ENCODE data around the gene MTREX. TPM values are rescaled to one million over a fixed set of nuclear protein-coding genes. Genes with fewer than 3 reads are reported as not detected.

Gene MTREX
- polyA plus RNA-seq, 2 of the 4 experiments (the other 2 are of a cell fraction) = 74.8 to 99.8 TPM

DNA sequence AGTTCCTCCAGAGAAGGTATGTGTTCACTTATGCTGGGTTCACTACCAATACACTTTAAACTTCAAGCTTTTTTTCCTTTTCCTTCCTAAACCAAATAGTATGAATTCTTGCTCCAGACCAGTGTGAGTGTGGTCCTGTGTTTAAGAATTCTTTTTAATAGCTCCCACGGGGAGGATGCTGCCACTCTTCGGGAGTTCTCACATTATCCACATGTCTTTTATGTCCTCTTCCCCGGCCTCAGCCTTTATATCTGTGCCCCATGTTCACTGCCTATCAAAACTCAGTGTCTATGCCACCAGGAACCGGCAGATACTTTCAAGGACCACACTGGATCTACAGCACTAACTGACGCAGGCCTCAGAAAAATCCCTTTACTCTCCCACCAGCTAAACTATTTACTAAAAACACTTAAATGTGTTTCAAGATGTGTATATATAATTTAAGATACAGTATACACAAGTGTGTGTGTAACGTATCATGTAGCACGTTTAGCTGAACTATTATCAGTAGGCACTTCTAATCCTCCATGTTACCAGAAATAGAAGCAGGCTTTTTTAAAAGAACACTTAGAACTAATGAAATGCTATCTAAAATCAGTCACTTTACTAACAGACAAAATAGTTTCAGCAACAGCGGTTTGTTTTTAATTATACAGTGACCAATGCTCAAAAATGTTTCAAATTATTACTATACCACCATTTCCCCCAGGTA is 139.0 kb downstream of the MTREX start:
- Histone ChIP-seq H3K9me3 (no peaks in the 10 kb centered on the region), H3K4me2 (no peak overlapping the region), H3K4me3 (no peak overlapping the region), H3K27ac (no peak overlapping the region), H3K4me1 (0 out of 3 replicates have a peak, but pooled peaks cover 3% of the 10 kb centered on the region)
- DNase-seq (ENCODE audit: low read depth in 1 of 2, low spot score in 1 of 2) (no peak), ATAC-seq (no peak), FAIRE-seq (no peak)
- ChIA-PET CTCF (interaction anchor here (0.6 to 0.8 kb wide), 2 partner anchors 19 to 551 kb away, joined by 3 to 5 read pairs; no protein-coding TSS in a partner anchor), POLR2A (no interaction called here)
- TF ChIP-seq E2F6 (IDR thresholded peaks at IDR 0.05; ENCODE audit: borderline replicate concordance, low read depth) (no peak), PHF8 (IDR thresholded peaks at IDR 0.05; ENCODE audit: borderline replicate concordance, low read depth) (no peak), ELK1 (IDR thresholded peaks at IDR 0.05; ENCODE audit: low read depth, low read length) (no peak), GATA3 (IDR thresholded peaks at IDR 0.05; ENCODE audit: borderline replicate concordance) (no peak), REST (IDR thresholded peaks at IDR 0.05) (no peak), SMC3 (IDR thresholded peaks at IDR 0.05) (no peak), HOXA7 (CRISPR knock-in tag; IDR thresholded peaks at IDR 0.05) (no peak)
- TF ChIP-seq, protein P1, sequence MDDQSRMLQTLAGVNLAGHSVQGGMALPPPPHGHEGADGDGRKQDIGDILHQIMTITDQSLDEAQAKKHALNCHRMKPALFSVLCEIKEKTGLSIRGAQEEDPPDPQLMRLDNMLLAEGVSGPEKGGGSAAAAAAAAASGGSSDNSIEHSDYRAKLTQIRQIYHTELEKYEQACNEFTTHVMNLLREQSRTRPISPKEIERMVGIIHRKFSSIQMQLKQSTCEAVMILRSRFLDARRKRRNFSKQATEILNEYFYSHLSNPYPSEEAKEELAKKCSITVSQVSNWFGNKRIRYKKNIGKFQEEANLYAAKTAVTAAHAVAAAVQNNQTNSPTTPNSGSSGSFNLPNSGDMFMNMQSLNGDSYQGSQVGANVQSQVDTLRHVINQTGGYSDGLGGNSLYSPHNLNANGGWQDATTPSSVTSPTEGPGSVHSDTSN (IDR thresholded peaks at IDR 0.05) = no peak
- 79% methylated on average over 8 of the region's 8 CpGs for WGBS (ENCODE audit: missing lambda C conversion rate)

GRCh38 chr5:55450050-55450765 is 142.4 kb downstream of the MTREX start:
- Histone ChIP-seq H3K4me2 (no peak overlapping the region), H3K4me1 (0 out of 3 replicates have a peak, but pooled peaks cover 3% of the 10 kb centered on the region), H3K4me3 (no peak overlapping the region), H3K9me3 (no peaks in the 10 kb centered on the region), H3K27ac (no peak overlapping the region)
- 85% methylated on average over 4 of the region's 4 CpGs for WGBS (ENCODE audit: missing lambda C conversion rate)
- DNase-seq (ENCODE audit: low read depth in 1 of 2, low spot score in 1 of 2) (no peak), ATAC-seq (no peak), FAIRE-seq (no peak)
- CTCF ChIA-PET = interaction anchor here (1.2 kb wide), 1 partner anchor 10 kb away, joined by 3 read pairs; no protein-coding TSS in a partner anchor
- TF ChIP-seq CBX2 (IDR thresholded peaks at IDR 0.05; ENCODE audit: borderline replicate concordance, low read depth) (no peak), FOSL2 (IDR thresholded peaks at IDR 0.05) (no peak), FOSL2 (CRISPR knock-in tag; IDR thresholded peaks at IDR 0.05) (no peak)
- POLR2A ChIA-PET = no interaction called here

DNA sequence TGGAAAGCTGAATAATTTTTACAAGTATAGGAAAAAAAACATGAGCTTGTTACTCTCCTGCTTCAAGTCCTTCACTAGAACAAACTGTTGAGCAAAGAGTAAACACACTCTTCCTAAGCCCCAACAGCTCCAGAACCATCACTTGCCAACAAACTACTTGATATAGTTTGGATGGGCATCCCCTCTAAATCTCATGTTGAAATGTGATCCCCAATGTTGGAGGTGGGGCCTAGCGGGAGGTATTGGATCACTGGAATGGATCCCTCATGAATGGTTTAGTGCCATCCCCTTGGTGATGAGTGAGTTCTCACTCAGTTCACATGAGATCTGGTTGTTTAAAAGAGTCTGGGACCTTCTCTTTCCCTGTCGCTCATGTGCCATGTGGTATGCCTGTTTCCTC is 144.2 kb downstream of the MTREX start:
- Histone ChIP-seq H3K27ac (no peak overlapping the region), H3K4me2 (no peak overlapping the region), H3K4me1 (peaks cover 15% of the 10 kb centered on the region), H3K9me3 (no peaks in the 10 kb centered on the region), H3K4me3 (no peak overlapping the region)
- TF ChIP-seq EHMT2 (IDR thresholded peaks at IDR 0.05; ENCODE audit: low read depth) (no peak), SREBF2 (IDR thresholded peaks at IDR 0.05) (no peak), ZC3H11A (IDR thresholded peaks at IDR 0.05) (no peak), CEBPB (IDR thresholded peaks at IDR 0.05) (no peak), CHD4 (IDR thresholded peaks at IDR 0.05; ENCODE audit: borderline replicate concordance) (no peak), ELK1 (IDR thresholded peaks at IDR 0.05; ENCODE audit: low read depth, low read length) (no peak), MAZ (IDR thresholded peaks at IDR 0.05; ENCODE audit: borderline replicate concordance, low read depth, low read length) (no peak), HOXB13 (CRISPR knock-in tag; IDR thresholded peaks at IDR 0.05; ENCODE audit: low read depth) (no peak), CBX2 (IDR thresholded peaks at IDR 0.05; ENCODE audit: borderline replicate concordance, low read depth) (no peak)
- TF ChIP-seq, protein P2, sequence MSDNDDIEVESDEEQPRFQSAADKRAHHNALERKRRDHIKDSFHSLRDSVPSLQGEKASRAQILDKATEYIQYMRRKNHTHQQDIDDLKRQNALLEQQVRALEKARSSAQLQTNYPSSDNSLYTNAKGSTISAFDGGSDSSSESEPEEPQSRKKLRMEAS (IDR thresholded peaks at IDR 0.05) = no peak
- TF ChIP-seq, protein P3, sequence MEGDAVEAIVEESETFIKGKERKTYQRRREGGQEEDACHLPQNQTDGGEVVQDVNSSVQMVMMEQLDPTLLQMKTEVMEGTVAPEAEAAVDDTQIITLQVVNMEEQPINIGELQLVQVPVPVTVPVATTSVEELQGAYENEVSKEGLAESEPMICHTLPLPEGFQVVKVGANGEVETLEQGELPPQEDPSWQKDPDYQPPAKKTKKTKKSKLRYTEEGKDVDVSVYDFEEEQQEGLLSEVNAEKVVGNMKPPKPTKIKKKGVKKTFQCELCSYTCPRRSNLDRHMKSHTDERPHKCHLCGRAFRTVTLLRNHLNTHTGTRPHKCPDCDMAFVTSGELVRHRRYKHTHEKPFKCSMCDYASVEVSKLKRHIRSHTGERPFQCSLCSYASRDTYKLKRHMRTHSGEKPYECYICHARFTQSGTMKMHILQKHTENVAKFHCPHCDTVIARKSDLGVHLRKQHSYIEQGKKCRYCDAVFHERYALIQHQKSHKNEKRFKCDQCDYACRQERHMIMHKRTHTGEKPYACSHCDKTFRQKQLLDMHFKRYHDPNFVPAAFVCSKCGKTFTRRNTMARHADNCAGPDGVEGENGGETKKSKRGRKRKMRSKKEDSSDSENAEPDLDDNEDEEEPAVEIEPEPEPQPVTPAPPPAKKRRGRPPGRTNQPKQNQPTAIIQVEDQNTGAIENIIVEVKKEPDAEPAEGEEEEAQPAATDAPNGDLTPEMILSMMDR (IDR thresholded peaks at IDR 0.05) = no peak
- CTCF ChIA-PET = interaction anchor here (0.9 kb wide), 1 partner anchor 46 kb away, joined by 3 read pairs; no protein-coding TSS in a partner anchor
- WGBS (ENCODE audit: missing lambda C conversion rate) = 97% methylated on average over 2 of the region's 2 CpGs
- ATAC-seq (no peak), DNase-seq (ENCODE audit: low read depth in 1 of 2, low spot score in 1 of 2) (no peak), FAIRE-seq (no peak)
- POLR2A ChIA-PET = no interaction called here
